Measurements from ENCODE around the gene URAD.

GRCh38 chr13:28027607-28028364, 39.3 kb upstream of the URAD start:
- TF ChIP-seq CTCF (IDR thresholded peaks at IDR 0.05) (no peak), POLR2A (IDR thresholded peaks at IDR 0.05) (no peak)

Data from upper lobe of left lung (tissue), 4 donors.